ENCODE data around the gene FOXRED1. TPM values are rescaled to one million over a fixed set of nuclear protein-coding genes. Genes with fewer than 3 reads are reported as not detected.

The FOXRED1 gene
- total and polyA plus RNA-seq, 2 of the 13 experiments (the other 11 are each of a cell fraction or from before 2014, with no cell fraction given), result 29.6 to 42.9 TPM

GRCh38 chr11:126277322-126277721 lies 8.4 kb downstream of the FOXRED1 start (continued):
- TF ChIP-seq ZMYM4 (CRISPR knock-in tag; IDR thresholded peaks at IDR 0.05) (peak; percentile 55), ELF3 (CRISPR knock-in tag; IDR thresholded peaks at IDR 0.05) (no peak), ZBTB38 (CRISPR knock-in tag; IDR thresholded peaks at IDR 0.05) (peak; percentile 99), ZNF24 (IDR thresholded peaks at IDR 0.05) (no peak), POGZ (CRISPR knock-in tag; IDR thresholded peaks at IDR 0.05) (peak; percentile 72), ZNF354B (CRISPR knock-in tag; IDR thresholded peaks at IDR 0.05) (no peak), PLRG1 (conservative IDR thresholded peaks at IDR 0.05) (no peak), ZNF83 (CRISPR knock-in tag; IDR thresholded peaks at IDR 0.05; ENCODE audit: borderline replicate concordance) (no peak), FOSL2 (CRISPR knock-in tag; IDR thresholded peaks at IDR 0.05) (no peak), ZBTB40 (IDR thresholded peaks at IDR 0.05) (no peak), ZBTB40 (CRISPR knock-in tag; IDR thresholded peaks at IDR 0.05) (no peak), SOX13 (IDR thresholded peaks at IDR 0.05) (no peak), SOX13 (CRISPR knock-in tag; conservative IDR thresholded peaks at IDR 0.05 in 1 of 2, IDR thresholded peaks at IDR 0.05 in 1 of 2) (no peak), NFE2L2 (IDR thresholded peaks at IDR 0.05; ENCODE audit: low read length) (no peak), DMAP1 (CRISPR knock-in tag; IDR thresholded peaks at IDR 0.05) (no peak), MED8 (CRISPR knock-in tag; IDR thresholded peaks at IDR 0.05; ENCODE audit: insufficient replicate concordance) (no peak), ZNF329 (CRISPR knock-in tag; IDR thresholded peaks at IDR 0.05; ENCODE audit: low read depth) (no peak), E2F5 (CRISPR knock-in tag; conservative IDR thresholded peaks at IDR 0.05) (no peak), ZBTB21 (CRISPR knock-in tag; IDR thresholded peaks at IDR 0.05) (no peak), HOXD1 (CRISPR knock-in tag; IDR thresholded peaks at IDR 0.05) (no peak), ZNF251 (CRISPR knock-in tag; IDR thresholded peaks at IDR 0.05) (no peak), ZFP91 (CRISPR knock-in tag; IDR thresholded peaks at IDR 0.05; ENCODE audit: borderline replicate concordance) (no peak), ZFP36L1 (CRISPR knock-in tag; IDR thresholded peaks at IDR 0.05) (no peak)

Measured in HepG2 (cell line).